Measurements from ENCODE around the gene TTC8.

TTC8 gene

GRCh38 chr14:88871429-88871828 lies 47.0 kb downstream of the TTC8 start:
- no peak for DNase-seq

- no peak for DNase-seq
These were observed 48.5 kb downstream of the TTC8 start for GRCh38 chr14:88872976-88873375.

GRCh38 chr14:88877192-88877591 lies 52.7 kb downstream of the TTC8 start:
- DNase-seq: no peak

DNA sequence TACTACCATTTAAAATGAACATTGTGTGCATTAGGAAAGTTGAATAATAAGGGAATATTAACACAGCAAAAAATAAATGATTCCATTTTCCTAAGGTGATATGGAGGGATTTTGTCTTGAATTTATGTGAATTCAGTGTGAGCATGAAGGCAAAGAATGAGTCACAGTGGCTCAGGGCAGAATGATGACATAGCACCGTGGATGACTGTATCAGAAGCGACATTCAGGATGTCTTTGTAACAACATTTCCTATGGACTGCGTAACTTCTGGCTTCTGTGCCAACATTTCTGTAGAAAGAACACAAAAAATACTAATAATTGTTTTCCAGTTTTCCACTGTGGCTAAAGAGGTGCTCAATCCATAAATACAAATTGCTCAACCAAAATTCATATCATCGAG lies 54.6 kb downstream of the TTC8 start:
- no peak for DNase-seq

DNA sequence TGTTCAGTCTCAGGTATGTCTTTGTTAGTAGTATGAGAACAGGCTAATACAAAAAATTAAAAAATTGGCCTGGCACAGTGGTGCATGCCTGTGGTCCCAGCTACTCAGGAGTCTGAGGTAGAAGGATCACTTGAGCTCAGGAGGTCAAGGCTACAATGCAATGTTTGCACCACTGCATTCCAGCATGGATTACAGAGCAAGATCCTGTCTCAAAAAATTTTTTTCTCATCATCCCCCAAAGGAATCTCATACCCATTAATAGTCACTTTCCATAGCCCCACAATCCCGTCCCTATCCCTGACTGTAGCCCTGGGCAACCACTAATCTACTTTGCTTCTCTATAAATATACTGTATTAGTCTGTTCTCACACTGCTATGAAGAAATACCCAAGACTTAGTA lies 57.8 kb downstream of the TTC8 start:
- no peak for DNase-seq

GRCh38 chr14:88895116-88895515 lies 70.7 kb downstream of the TTC8 start:
- DNase-seq: no peak

GRCh38 chr14:88901189-88901588 lies 76.7 kb downstream of the TTC8 start:
- DNase-seq: no peak

- DNase-seq: no peak
These were observed 77.5 kb downstream of the TTC8 start for GRCh38 chr14:88901991-88902390.

DNA sequence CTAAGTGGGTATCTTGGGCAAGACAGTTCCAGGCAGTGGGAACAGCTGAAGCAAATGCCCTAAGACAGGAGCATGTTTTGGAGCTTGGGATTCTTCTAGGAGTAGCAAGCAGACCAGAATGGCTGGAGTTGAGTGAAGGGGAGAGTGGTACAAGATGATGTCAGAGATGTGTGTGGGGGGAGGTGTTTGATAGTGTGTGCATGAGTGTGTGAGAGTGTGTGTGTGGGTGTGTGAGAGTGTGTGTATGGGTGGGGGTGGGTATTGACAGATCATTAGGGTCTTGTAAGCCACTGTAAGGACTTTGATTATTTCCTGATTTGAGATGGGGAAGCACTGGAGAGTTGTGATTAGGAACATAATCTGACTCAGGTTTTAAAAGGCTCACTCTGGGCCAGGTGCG lies 78.4 kb downstream of the TTC8 start:
- no peak for DNase-seq

DNA sequence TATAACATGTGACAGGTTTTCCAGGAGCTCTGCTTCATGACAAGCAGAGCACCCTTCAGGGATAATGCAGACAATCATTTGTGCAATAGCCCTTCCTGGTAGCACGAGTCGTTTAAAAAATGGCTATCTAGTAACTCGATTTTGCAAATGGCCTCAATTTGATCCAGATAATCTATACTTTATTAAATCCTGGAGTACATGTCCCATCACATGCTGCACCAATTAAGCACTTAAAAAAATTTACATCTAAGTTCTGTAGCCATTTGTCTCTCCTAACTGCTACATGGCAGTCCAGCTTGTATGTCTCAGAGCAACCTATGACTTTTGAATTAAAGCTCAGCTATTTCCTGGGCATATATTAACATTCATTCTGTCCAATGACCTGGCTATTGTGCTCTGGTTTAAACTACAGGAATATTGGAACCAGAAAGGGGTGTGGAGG lies 79.8 kb downstream of the TTC8 start:
- no peak for DNase-seq

GRCh38 chr14:88904864-88905263 lies 80.4 kb downstream of the TTC8 start:
- no peak for DNase-seq

- DNase-seq: no peak
These were observed 83.8 kb downstream of the TTC8 start for GRCh38 chr14:88908216-88908615.

DNA sequence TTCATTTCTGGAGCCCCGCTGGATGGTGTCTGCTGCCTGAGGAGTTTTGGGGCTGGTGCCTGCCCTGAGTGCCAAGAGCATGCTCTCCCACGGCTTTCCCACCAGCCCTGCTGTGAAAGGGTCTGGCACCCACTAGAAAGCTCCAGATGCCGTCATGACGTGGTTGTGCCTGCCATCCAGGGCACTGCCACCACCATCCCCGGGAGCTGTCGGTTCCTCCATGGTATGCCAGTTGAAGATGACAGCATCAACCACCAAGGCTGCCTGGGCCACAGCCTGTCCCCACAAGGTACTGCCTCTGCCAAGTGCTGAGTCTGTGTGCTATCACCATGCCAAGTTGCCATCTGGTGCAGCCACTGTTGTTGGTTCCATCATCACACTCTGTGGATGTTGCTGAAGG lies 85.9 kb downstream of the TTC8 start:
- DNase-seq: no peak

DNA sequence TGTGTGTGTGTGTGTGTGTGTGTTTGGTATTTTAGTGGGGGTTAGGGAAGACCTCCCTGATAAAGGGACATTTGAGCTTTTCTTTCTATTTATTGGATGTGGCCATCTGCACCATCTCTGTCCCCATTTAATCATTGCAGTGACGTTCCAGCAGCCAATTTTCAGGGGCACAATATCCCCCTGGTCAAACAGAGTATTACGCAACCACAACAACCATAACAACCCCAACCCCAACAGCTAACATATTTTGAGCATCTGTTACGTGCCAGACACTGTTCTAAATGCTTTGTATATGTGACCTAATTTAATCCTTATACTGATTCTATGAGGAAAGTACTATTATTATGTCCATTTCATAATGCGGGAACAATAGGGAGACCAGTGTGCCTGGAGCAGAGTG lies 87.4 kb downstream of the TTC8 start:
- no peak for DNase-seq

DNA sequence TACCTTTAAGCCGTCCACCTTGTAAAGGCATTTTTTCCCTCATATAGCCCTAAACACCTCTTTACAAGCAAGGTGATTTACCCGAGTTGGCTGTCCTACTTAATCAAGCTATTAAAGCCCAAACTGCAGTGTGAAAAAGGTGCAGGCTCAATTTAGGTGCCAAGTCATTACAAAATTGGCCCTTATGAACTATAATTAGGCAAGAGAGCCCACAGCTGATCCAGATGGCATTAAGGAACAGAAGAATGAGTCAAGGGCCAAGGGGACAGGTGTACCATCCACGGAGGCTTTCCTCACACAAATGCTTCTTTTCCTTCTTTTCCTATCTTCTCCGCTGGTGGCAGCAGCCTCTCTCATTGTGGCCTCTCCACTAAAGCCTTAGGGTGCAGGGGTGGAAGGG lies 90.5 kb downstream of the TTC8 start:
- no peak for DNase-seq

GRCh38 chr14:88919502-88919901 lies 95.1 kb downstream of the TTC8 start:
- no peak for DNase-seq
